Right forelimb (tissue), 1 donor: ENCODE results near the gene ANXA8L1.
"Not testable (repeated sequence)": the region's sequence is repeated elsewhere in the genome, so short reads cannot be mapped to it uniquely, and the experiment has no call there.

Experiments
- DNase-seq: peaks from one replicate; pipeline ENCODE4 v3.0.0-alpha.2; 2018

ANXA8L1 gene

DNA sequence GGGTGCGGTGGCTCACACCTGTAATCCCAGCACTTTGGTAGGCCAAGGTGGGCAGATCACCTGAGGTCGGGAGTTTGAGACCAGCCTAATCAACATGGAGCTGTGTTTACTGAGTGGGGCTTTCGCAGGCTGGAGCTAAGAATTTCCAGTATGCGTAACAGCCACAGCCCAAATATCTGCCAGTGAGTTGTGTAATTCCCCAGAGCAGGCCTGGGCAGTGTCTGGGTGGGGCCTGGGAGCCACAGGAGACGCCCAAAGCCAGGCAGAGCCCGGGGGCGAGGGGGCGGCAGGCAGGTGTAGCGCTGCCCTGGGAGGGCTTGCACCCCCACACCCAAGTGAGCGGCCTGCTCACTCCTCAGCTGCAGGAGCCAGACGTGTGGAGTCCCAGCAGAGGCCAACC lies at the start of gene ANXA8L1:
ANXA8L1 (plus strand) TSS at position 371 of the 400 bp plus-strand sequence. CDS start 76 bp downstream, outside the sequence.
- DNase-seq, result not testable (repeated sequence)

GRCh38 chr10:46326066-46326465 lies 49.5 kb upstream of the ANXA8L1 start:
- DNase-seq, result no peak

GRCh38 chr10:46326971-46327370 lies 48.6 kb upstream of the ANXA8L1 start:
- no peak for DNase-seq

DNA sequence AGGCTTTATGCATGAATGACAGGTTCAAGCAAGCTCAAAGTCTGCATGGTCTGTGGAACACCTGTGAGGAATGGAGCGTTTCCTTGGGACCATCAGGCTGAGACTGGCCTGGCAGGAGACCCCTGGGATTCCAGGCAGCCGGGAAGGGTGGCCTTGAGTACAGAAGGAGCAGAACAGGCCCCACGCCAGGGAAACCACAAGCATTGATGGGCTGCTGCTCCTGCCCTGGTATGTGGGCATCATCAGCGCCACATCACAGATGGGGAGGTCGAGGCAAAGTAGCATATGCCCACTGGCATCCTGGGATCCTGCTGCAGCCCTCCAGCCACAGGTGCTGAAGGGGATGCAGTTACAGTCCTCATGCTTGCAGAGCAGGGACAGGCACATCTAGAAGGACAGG lies 47.9 kb upstream of the ANXA8L1 start:
- DNase-seq, result no peak

DNA sequence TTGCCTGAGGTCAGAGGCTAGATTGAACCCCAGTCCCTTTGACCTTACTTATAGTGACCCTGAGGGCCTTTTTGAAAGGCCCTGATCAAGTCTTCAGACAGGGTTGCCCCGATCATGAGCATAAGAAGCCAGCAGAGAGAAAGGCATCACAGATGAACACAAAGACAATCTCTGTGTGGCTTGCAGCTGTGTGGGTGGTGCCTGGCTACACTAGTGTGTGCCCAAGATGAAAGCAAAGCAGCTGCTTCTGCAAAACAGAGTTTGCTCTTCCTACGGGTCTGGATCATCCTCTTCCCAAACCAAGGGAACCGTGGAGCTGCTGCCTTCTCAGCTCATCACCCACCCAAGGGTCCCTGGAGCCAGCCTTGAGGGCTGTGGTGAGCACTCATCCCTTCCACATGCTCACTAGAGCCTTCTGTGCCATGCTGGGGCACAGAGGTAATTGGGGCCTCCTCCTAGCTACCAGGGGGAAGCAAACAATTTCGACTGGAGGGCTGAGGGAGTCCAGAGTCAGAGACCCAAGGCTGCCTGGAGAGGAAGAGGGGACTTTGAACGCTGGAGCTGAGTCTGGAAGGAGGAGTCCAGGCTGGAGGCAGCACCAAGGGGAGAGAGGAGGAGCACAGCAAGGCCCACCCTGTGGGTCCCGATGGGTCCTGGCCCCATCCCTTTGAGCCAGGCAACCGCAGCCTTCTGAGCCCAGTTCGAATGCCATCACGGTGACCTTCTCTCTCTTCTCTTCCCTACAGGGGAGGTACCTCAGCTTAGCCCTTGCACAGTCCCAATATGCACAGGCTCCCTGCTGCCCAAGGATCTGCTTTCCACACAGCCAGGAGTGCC lies 46.5 kb upstream of the ANXA8L1 start:
- DNase-seq, result peak; percentile 38

GRCh38 chr10:46329690-46330016 lies 45.9 kb upstream of the ANXA8L1 start:
- DNase-seq, result no peak

- peak; percentile 21 for DNase-seq
Observed at GRCh38 chr10:46330894-46331293, 44.7 kb upstream of the ANXA8L1 start.

DNA sequence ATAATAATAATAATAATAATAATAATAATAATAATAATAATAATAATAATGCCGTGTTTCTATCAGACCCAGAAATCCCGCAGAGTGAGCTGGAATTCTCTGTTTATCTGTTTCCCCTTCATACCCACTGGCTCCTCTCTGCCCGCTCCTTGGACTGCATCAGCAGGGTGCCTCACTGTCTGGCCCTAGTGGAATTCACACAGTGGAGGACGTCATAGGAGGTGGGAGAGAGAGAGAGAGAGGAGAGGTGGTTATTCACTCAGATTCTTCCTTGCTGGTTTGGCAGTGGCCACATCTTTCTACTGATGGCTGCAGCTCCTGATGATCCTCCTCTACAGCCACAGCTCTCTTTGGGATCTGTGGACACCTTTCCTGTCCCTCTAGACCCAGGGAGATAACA lies 10.1 kb upstream of the ANXA8L1 start:
- DNase-seq, result not testable (repeated sequence)

DNA sequence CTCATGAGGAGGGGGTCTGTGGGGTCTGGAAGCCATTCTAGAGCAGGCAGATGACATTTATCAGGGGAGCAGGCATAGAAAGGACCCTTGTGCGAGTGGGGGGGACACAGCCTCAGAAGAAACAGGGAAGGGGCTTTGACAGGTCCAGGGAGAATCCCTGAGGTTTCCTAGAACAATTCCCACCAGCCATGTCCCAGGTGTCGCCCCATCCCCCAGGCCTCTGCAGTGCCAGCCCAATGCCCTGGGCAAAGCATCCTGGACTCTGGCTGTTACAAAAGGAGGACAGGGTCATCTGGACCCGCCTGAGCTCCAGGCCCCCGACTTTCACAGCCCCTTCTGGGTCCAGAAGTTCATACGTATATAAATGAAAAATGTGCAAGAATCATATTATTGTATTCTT lies 8.4 kb upstream of the ANXA8L1 start:
- DNase-seq, result not testable (repeated sequence)

DNA sequence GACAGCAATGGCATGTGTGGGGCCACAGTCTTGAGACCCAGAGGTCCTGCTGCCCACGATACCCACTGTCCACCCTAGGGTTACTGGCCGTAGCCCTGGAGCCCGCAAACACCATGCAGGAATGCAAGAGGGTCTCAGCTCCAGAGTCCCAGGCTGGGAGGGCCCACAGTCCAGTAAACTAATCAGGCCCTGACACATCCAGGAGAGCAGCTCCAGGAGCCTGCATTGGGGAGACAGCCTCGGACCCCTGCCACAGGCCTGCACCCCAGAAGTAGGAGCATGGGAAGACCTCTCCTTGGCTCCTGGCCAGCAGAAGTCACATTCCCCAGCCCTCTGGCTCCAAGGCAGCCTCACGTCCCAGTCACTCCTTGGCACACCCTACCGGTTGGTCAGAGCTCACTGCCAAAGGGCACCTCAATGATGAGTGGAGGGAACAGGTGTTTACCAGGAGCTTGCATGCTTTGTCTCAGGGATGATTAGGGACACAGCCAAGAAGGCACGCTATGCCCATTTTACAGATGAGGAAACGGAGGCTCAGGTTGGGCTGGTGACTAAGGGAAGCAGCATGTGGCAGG lies 7.8 kb upstream of the ANXA8L1 start:
- not testable (repeated sequence) for DNase-seq

DNA sequence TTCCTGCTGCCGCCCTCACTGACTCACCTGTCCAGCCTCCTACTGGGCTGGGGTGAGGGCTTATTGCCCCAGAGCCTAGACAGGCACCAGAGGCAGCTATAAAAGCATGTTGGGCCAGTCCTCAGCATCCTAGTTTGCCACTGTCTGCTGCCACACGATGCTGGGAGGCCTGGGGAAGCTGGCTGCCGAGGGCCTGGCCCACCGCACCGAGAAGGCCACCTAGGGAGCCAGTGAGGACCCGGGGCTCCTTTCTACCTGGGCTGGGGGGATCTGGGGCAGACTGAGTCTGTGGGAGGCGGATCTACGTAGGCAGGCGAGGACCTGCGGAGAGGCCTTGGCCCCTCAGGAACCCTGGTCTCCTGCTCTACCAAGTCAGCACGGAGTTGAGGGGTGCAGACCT lies 6.6 kb upstream of the ANXA8L1 start:
- DNase-seq, result not testable (repeated sequence)

DNA sequence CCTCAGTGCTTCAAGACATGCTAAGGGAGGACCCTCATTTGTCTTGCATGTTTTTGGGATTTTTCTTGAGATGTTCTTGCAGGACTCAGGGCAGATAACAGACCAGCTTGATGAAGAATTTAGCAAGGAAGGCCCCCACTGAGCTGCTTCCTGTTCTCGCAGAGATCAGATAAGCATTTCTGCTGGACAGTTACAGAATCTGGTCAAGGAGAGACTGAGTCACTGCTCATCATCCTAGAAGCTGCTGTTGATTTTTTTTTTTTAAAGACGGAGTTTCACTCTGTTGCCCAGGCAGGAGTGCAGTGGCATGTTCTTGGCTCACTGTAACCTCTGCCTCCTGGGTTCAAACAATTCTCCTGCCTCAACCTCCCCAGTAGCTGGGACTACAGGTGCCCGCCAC lies 1.2 kb upstream of the ANXA8L1 start:
- DNase-seq, result not testable (repeated sequence)

- DNase-seq, result not testable (repeated sequence)
Observed at GRCh38 chr10:46377022-46377421, 1.4 kb downstream of the ANXA8L1 start.

DNA sequence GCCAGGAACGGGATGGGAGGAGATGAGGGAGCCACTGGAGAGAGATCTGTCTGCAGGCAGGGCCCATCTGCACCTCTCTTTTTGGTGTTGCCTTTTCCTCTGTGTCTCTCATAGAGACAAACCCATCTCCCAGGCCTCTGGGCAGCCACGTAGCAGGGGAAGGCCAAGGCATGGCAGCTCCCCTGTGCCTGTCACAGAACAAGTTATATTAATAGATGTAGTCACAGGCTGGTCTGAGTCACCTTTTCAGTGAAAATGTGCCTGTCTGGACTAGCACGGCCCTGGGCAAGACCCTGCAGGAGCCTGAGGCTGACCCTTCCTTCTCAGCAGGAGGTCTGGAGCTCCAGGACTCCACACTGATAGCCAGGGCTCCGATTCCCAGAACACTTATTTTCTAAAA lies 2.1 kb downstream of the ANXA8L1 start:
- not testable (repeated sequence) for DNase-seq

- not testable (repeated sequence) for DNase-seq
Observed at GRCh38 chr10:46378108-46378507, 2.5 kb downstream of the ANXA8L1 start.

- not testable (repeated sequence) for DNase-seq
Observed at GRCh38 chr10:46379233-46379848, 3.8 kb downstream of the ANXA8L1 start.

DNA sequence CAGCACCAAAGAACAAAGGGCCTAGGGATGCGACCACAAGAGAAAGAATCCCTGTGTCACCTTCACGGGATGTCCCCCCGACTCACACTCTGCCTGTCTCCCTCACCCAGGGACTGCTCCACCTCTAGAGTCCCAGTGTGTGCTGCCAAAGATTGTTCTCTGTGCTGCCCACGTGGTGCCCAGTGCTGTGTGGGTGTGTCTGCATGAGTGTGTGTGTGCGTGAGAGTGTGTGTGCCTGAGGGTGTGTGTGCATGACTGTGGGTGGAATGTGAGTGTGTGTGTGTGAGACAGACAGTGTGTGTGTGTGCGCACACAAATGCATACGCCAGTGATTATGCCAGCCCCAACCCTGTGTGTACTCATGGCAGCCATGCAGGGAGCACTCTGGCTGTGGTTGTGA lies 10.3 kb downstream of the ANXA8L1 start:
- DNase-seq, result not testable (repeated sequence)

GRCh38 chr10:46386694-46387093 lies 11.1 kb downstream of the ANXA8L1 start:
- not testable (repeated sequence) for DNase-seq

GRCh38 chr10:46387309-46387902 lies 11.8 kb downstream of the ANXA8L1 start:
- DNase-seq, result not testable (repeated sequence)

DNA sequence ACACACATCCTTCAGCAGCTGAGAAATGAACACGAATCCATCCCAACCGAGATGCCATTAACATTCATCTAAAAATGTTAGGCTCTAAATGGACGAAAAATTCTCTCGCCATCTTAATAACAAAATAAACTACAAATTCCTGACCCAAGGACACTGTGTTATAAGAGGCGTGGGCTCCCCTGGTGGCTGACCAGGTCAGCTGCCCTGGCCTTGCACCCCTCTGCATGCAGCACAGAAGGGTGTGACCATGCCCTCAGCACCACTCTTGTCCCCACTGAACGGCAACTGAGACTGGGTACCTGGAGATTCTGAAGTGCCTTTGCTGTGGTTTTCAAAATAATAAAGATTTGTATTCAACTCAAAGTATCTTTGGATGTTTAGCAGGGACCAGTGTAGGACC lies 15.8 kb downstream of the ANXA8L1 start:
- not testable (repeated sequence) for DNase-seq

DNA sequence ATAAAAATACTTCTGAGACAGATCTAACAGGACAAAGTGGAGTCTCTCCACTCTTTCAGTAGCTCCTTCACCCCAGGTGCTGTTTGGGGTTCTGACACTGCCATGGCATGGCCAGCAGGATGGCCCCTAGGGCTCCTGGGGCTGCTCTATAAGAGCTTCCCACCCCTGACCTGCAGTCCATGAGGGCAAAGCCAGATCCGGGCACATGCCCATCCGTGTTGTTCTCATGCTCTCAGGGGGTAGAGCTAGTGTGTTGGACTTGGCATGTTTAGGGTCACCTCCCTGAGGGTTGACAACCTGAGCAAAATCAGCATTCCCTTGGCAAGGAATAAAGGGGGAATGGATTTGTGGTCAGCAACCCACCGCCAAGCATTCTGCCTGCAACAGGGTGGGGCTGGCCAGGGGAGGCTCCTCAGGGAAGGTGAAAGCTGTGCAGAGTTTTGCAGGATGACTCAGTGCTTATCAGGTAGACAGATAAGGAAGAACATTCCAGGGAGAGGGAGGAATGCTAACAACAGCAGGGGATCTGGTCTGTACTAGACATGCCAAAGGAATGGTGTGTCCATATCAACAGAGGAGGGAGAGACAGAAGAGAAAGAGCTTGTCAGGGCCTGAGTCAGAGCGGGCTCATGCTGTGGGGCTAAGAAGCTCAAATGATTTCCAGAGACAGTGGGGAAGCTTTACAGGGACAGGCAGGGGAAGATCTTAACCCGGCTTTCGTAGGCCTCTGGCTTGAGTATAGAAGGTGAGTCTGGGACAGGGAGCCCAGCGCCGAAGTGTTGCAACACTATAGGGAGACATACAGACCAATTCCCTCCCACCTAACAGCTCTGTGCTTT lies 21.1 kb downstream of the ANXA8L1 start:
- not testable (repeated sequence) for DNase-seq

GRCh38 chr10:46397767-46398166 lies 22.2 kb downstream of the ANXA8L1 start:
- DNase-seq, result not testable (repeated sequence)
